HFFc6 (cell line): Measurements from ENCODE around the gene COL25A1. TPM values are rescaled to one million over a fixed set of nuclear protein-coding genes. Genes with fewer than 3 reads are reported as not detected.

Experiments
- DNase-seq: peaks from one replicate; pipeline ENCODE4 v3.0.0-alpha.2; 2018
- H3K27ac Mint-ChIP-seq: 2 replicates; pipeline ENCODE4 v1.8.0; 2020; ENCODE audit warnings: mild to moderate bottlenecking, mixed read lengths
- H3K27me3 Mint-ChIP-seq: 2 replicates; pipeline ENCODE4 v1.8.0; 2021; ENCODE audit warnings: mild to moderate bottlenecking, moderate library complexity, mixed read lengths; ENCODE audit not compliant: insufficient read depth
- H3K36me3 Mint-ChIP-seq: 2 replicates; pipeline ENCODE4 v1.8.0; 2021; ENCODE audit warnings: low read depth, mixed read lengths
- H3K4me1 Mint-ChIP-seq: 2 replicates; pipeline ENCODE4 v1.8.0; 2020; ENCODE audit warnings: low read depth, mixed read lengths
- H3K4me3 Mint-ChIP-seq: 2 replicates; pipeline ENCODE4 v1.8.0; 2020; ENCODE audit warnings: mild to moderate bottlenecking, moderate library complexity, mixed read lengths
- H3K9me3 Mint-ChIP-seq: 2 replicates; pipeline ENCODE4 v1.8.0; 2020; ENCODE audit warnings: mild to moderate bottlenecking, mixed read lengths
- total RNA-seq, 6 experiments: library from RNA; stranded (reverse); fragmentation: NEBNext Ultra II Directional; extraction: Animal tissue kit (Norgen Biotek cat#: 25700); gene quantifications; 2 replicates in 1 of 6; 3 replicates in 5 of 6; pipeline ENCODE4 v1.2.3, GENCODE V29; 2021
- TF ChIP-seq, protein P1 (sequence below): fragments of 200-600 bp; sonication (generic); IDR thresholded peaks from 2 replicates; pipeline ENCODE4 v1.5.0; 2021; ENCODE audit warnings: antibody characterized with exemption, mild to moderate bottlenecking

Gene COL25A1
- total RNA-seq, 6 experiments from 2014 or later, result not detected

DNA sequence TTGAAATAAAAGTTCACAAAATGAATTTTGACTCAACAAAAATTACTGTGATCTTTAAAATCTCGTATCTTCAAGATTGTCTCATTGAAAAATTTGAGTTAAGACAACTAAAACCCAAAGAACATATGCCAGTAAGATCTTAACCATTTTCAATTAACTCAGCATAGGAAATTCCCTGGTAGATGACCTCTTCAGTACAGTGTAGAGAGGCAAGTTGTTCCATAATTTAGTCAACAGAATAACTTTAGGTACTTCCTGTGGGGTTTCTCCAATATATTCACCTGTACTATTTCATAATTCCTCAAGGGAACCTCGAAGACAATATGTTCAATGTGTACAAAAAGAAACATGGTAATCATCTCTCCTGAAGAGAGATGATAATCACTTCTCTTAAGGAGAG is 145.3 kb downstream of the COL25A1 start:
- H3K27me3 Mint-ChIP-seq, result no peaks in the 10 kb centered on the region; the same call in 1 of the 2 replicates
- no peaks in the 10 kb centered on the region; the same call in 1 of the 2 replicates for H3K9me3 Mint-ChIP-seq
- no peak overlapping the region for H3K27ac Mint-ChIP-seq
- no peak overlapping the region for H3K4me3 Mint-ChIP-seq
- no peak for DNase-seq
- no peaks in the 10 kb centered on the region for H3K36me3 Mint-ChIP-seq
- no peaks in the 10 kb centered on the region for H3K4me1 Mint-ChIP-seq
- TF ChIP-seq, protein P1, sequence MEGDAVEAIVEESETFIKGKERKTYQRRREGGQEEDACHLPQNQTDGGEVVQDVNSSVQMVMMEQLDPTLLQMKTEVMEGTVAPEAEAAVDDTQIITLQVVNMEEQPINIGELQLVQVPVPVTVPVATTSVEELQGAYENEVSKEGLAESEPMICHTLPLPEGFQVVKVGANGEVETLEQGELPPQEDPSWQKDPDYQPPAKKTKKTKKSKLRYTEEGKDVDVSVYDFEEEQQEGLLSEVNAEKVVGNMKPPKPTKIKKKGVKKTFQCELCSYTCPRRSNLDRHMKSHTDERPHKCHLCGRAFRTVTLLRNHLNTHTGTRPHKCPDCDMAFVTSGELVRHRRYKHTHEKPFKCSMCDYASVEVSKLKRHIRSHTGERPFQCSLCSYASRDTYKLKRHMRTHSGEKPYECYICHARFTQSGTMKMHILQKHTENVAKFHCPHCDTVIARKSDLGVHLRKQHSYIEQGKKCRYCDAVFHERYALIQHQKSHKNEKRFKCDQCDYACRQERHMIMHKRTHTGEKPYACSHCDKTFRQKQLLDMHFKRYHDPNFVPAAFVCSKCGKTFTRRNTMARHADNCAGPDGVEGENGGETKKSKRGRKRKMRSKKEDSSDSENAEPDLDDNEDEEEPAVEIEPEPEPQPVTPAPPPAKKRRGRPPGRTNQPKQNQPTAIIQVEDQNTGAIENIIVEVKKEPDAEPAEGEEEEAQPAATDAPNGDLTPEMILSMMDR, result no peak

- H3K9me3 Mint-ChIP-seq, result no peaks in the 10 kb centered on the region; the same call in 1 of the 2 replicates
- H3K4me3 Mint-ChIP-seq, result no peak overlapping the region
- H3K4me1 Mint-ChIP-seq, result no peaks in the 10 kb centered on the region
- H3K36me3 Mint-ChIP-seq, result no peaks in the 10 kb centered on the region
- no peak overlapping the region for H3K27ac Mint-ChIP-seq
- H3K27me3 Mint-ChIP-seq, result no peaks in the 10 kb centered on the region; the same call in 1 of the 2 replicates
- DNase-seq, result no peak
- TF ChIP-seq, protein P1, result no peak
These were observed 146.1 kb downstream of the COL25A1 start for GRCh38 chr4:109156356-109156755.

- no peak for DNase-seq
- Mint-ChIP-seq H3K27ac (no peak overlapping the region), H3K27me3 (no peaks in the 10 kb centered on the region; the same call in 1 of the 2 replicates), H3K36me3 (no peaks in the 10 kb centered on the region), H3K9me3 (no peaks in the 10 kb centered on the region; the same call in 1 of the 2 replicates), H3K4me3 (no peak overlapping the region), H3K4me1 (no peaks in the 10 kb centered on the region)
- TF ChIP-seq, protein P1, result no peak
These were observed 146.7 kb downstream of the COL25A1 start for GRCh38 chr4:109155682-109156283.

GRCh38 chr4:109155084-109155483 is 147.4 kb downstream of the COL25A1 start:
- no peaks in the 10 kb centered on the region; the same call in 1 of the 2 replicates for H3K9me3 Mint-ChIP-seq
- H3K36me3 Mint-ChIP-seq, result no peaks in the 10 kb centered on the region
- TF ChIP-seq, protein P1, result no peak
- no peak overlapping the region for H3K4me3 Mint-ChIP-seq
- no peak for DNase-seq
- H3K27ac Mint-ChIP-seq, result no peak overlapping the region
- H3K27me3 Mint-ChIP-seq, result no peaks in the 10 kb centered on the region; the same call in 1 of the 2 replicates
- no peaks in the 10 kb centered on the region for H3K4me1 Mint-ChIP-seq

- TF ChIP-seq, protein P1, result no peak
- Mint-ChIP-seq H3K4me1 (no peaks in the 10 kb centered on the region), H3K36me3 (no peaks in the 10 kb centered on the region), H3K27ac (no peak overlapping the region), H3K9me3 (no peaks in the 10 kb centered on the region; the same call in 1 of the 2 replicates), H3K27me3 (no peaks in the 10 kb centered on the region; the same call in 1 of the 2 replicates), H3K4me3 (no peak overlapping the region)
- no peak for DNase-seq
These were observed 148.0 kb downstream of the COL25A1 start for GRCh38 chr4:109154424-109154823.
